HCT116 (cell line): Measurements from ENCODE around the gene BTBD9. TPM values are rescaled to one million over a fixed set of nuclear protein-coding genes. Genes with fewer than 3 reads are reported as not detected.

ENCODE experiments used
- ATAC-seq: fragments of 200-7000 bp; cut with Tn5 transposase; 2 replicates; pipeline ENCODE4 v1.9.1; 2020; ENCODE audit warnings: mild to moderate bottlenecking, moderate library complexity
- BruUV-seq: library from RNA; stranded (reverse); fragments of 400-500 nt; replicated peaks from 2 replicates; lab custom pipeline; 2021; lab: Mats Ljungman, UMichigan
- CTCF ChIA-PET: fragments of 300-600 bp; sonication (Branson Sonifier 250); formaldehyde crosslinking; loops from one replicate; lab custom pipeline; 2021; ENCODE audit warnings: antibody characterized with exemption; lab: Charles Lee
- POLR2A ChIA-PET: fragments of 300-600, 350-600 bp; sonication (Branson Sonifier 250); formaldehyde crosslinking; loops from one replicate; lab custom pipeline; 2021; ENCODE audit warnings: antibody characterized with exemption; lab: Charles Lee
- RAD21 ChIA-PET, 2 experiments: fragments of 300-600 bp; sonication (Branson Sonifier 250); formaldehyde crosslinking; loops; one replicate each; lab custom pipeline; 2023; ENCODE audit warnings: low total read pairs in 2 of 2; ENCODE audit not compliant: uncharacterized antibody in 2 of 2, unreplicated experiment in 2 of 2, low non-redundant PET in 1 of 2; lab: Charles Lee
- DNase-seq: peaks from one replicate; pipeline ENCODE4 v3.0.0-alpha.2; 2010; ENCODE audit warnings: low read depth, low spot score
- H2AFZ ChIP-seq: fragments of 200-600 bp; shearing (Covaris generic), sonication (generic); 2 replicates; pipeline ENCODE4 v1.6.1; 2017; ENCODE audit warnings: low read depth, mixed run types, mixed read lengths, antibody characterized with exemption, low read length; ENCODE audit not compliant: poor library complexity, severe bottlenecking
- H3K27ac ChIP-seq: 2 replicates; pipeline ENCODE4 v1.5.1; 2012; ENCODE audit warnings: low read depth, low read length
- H3K27me3 ChIP-seq: fragments of 200-600 bp; sonication (generic); 2 replicates; pipeline ENCODE4 v1.6.1; 2016; ENCODE audit warnings: mixed run types, low read length, mixed read lengths; ENCODE audit not compliant: insufficient read depth
- H3K36me3 ChIP-seq, 2 experiments: fragments of 200-500 bp in 1 of 2; fragments of 200-600 bp in 1 of 2; sonication (Bioruptor generic) in 1 of 2; sonication (generic) in 1 of 2; 2 replicates each; pipeline versions ENCODE4 v1.5.1 to v1.6.1; 2014 to 2016; ENCODE audit warnings: low read length in 2 of 2, inconsistent platforms in 1 of 2, mixed read lengths in 1 of 2, mixed run types in 1 of 2; ENCODE audit not compliant: insufficient read depth in 2 of 2, control insufficient read depth in 1 of 2
- H3K4me1 ChIP-seq, 2 experiments: fragments of 200-600 bp in 1 of 2; sonication (generic) in 1 of 2; 2 replicates each; pipeline versions ENCODE4 v1.5.1 to v1.6.1; 2012 to 2017; ENCODE audit warnings: low read length in 2 of 2, inconsistent platforms in 1 of 2, mild to moderate bottlenecking in 1 of 2, mixed read lengths in 1 of 2, mixed run types in 1 of 2, moderate library complexity in 1 of 2; ENCODE audit not compliant: insufficient read depth in 2 of 2, control insufficient read depth in 1 of 2
- H3K4me2 ChIP-seq: fragments of 200-600 bp; sonication (generic); 2 replicates; pipeline ENCODE4 v1.6.1; 2017; ENCODE audit warnings: mixed run types, low read length, mixed read lengths
- H3K4me3 ChIP-seq, 2 experiments: fragments of 200-600 bp in 1 of 2; sonication (generic) in 1 of 2; replicated peaks in 1 of 2; 2 replicates each; pipeline ENCODE4 v1.5.1; 2011 to 2016; ENCODE audit warnings: low read length in 2 of 2, control low read depth in 1 of 2, low read depth in 1 of 2, mild to moderate bottlenecking in 1 of 2, mixed read lengths in 1 of 2, mixed run types in 1 of 2
- H3K79me2 ChIP-seq: fragments of 200-600 bp; sonication (generic); 2 replicates; pipeline ENCODE4 v1.6.1; 2017; ENCODE audit warnings: mild to moderate bottlenecking, mixed run types, low read length, moderate library complexity, mixed read lengths; ENCODE audit not compliant: insufficient read depth
- H3K9ac ChIP-seq: fragments of 200-600 bp; sonication (generic); 2 replicates; pipeline ENCODE4 v1.6.1; 2016; ENCODE audit warnings: low read length, mixed read lengths
- H3K9me2 ChIP-seq: fragments of 200-600 bp; sonication (generic), shearing (Covaris generic); 2 replicates; pipeline ENCODE4 v1.6.1; 2017; ENCODE audit warnings: mixed run types, mild to moderate bottlenecking, moderate library complexity; ENCODE audit not compliant: insufficient read depth
- H3K9me3 ChIP-seq, 2 experiments: fragments of 200-500 bp in 1 of 2; fragments of 200-600 bp in 1 of 2; sonication (Bioruptor generic) in 1 of 2; sonication (generic) in 1 of 2; 2 replicates each; pipeline ENCODE4 v1.6.1; 2014 to 2017; ENCODE audit warnings: low read length in 2 of 2, mixed read lengths in 2 of 2, inconsistent platforms in 1 of 2, low read depth in 1 of 2, mild to moderate bottlenecking in 1 of 2, mixed run types in 1 of 2, moderate library complexity in 1 of 2; ENCODE audit not compliant: control insufficient read depth in 1 of 2, insufficient read depth in 1 of 2
- H4K20me1 ChIP-seq: fragments of 200-600 bp; sonication (generic), shearing (Covaris generic); 2 replicates; pipeline ENCODE4 v1.6.1; 2017; ENCODE audit warnings: mixed run types, mild to moderate bottlenecking, moderate library complexity; ENCODE audit not compliant: insufficient read depth
- ATF3 ChIP-seq: IDR thresholded peaks from 2 replicates; pipeline ENCODE4 v1.6.1; 2012
- CBX3 ChIP-seq: IDR thresholded peaks from 2 replicates; pipeline ENCODE4 v1.6.1; 2012; ENCODE audit warnings: low read depth
- CEBPB ChIP-seq: IDR thresholded peaks from 2 replicates; pipeline ENCODE4 v1.6.1; 2012; ENCODE audit warnings: low read depth
- EGR1 ChIP-seq: IDR thresholded peaks from 2 replicates; pipeline ENCODE4 v1.6.1; 2012; ENCODE audit warnings: low read depth
- EZH2 ChIP-seq: fragments of 200-600 bp; sonication (generic); IDR thresholded peaks from 2 replicates; pipeline ENCODE4 v1.6.1; 2017; ENCODE audit warnings: antibody characterized with exemption, mixed run types
- EZH2phosphoT487 ChIP-seq: fragments of 200-600 bp; IDR thresholded peaks from 2 replicates; pipeline ENCODE4 v1.6.1; 2018; ENCODE audit warnings: antibody characterized with exemption, borderline replicate concordance
- JUND ChIP-seq: IDR thresholded peaks from 2 replicates; pipeline ENCODE4 v1.6.1; 2012
- MAX ChIP-seq: IDR thresholded peaks from 2 replicates; pipeline ENCODE4 v1.6.1; 2012
- POLR2AphosphoS5 ChIP-seq: IDR thresholded peaks from 2 replicates; pipeline ENCODE4 v1.6.1; 2011; ENCODE audit warnings: mild to moderate bottlenecking, low read depth, low read length, moderate library complexity
- RAD21 ChIP-seq: IDR thresholded peaks from 2 replicates; pipeline ENCODE4 v1.6.1; 2012; ENCODE audit warnings: low read depth, mild to moderate bottlenecking
- REST ChIP-seq: IDR thresholded peaks from 2 replicates; pipeline ENCODE4 v1.6.1; 2012; ENCODE audit warnings: low read depth
- SRF ChIP-seq: IDR thresholded peaks from 2 replicates; pipeline ENCODE4 v1.6.1; 2012; ENCODE audit warnings: low read depth
- ZBTB33 ChIP-seq: IDR thresholded peaks from 2 replicates; pipeline ENCODE4 v1.6.1; 2011; ENCODE audit warnings: mild to moderate bottlenecking, low read length, moderate library complexity; ENCODE audit not compliant: insufficient replicate concordance; ENCODE audit errors: extremely low read depth
- ZNF274 ChIP-seq: fragments of 200-500 bp; sonication (Bioruptor generic); IDR thresholded peaks from 2 replicates; pipeline ENCODE4 v1.6.1; 2014; ENCODE audit warnings: mild to moderate bottlenecking, low read depth, low read length, inconsistent platforms
- intact Hi-C: fragments of 100-400 bp; cut with micrococcal nuclease; formaldehyde crosslinking; loops from 2 replicates; pipeline ENCODE4 v1.10.0; 2022
- total RNA-seq: library from RNA; stranded (reverse); gene quantifications from one replicate; pipeline ENCODE4 v1.2.1, GENCODE V29; 2021; ENCODE audit not compliant: unreplicated experiment

The BTBD9 gene
- total RNA-seq, 1 experiment from 2014 or later, result 10.9 TPM

GRCh38 chr6:38648629-38649028 is 8.9 kb upstream of the BTBD9 start (continued):
- no peak for TF ChIP-seq REST
- TF ChIP-seq, all 23 proteins: peak for 0

GRCh38 chr6:38646166-38646878 is 6.6 kb upstream of the BTBD9 start:
- H3K27me3 ChIP-seq, result no peaks in the 10 kb centered on the region
- RAD21 ChIA-PET, result no interaction called here
- H2AFZ ChIP-seq, result no peak overlapping the region
- no peaks in the 10 kb centered on the region for H3K36me3 ChIP-seq
- H3K9ac ChIP-seq, result no peak overlapping the region
- H3K4me1 ChIP-seq, result no peaks in the 10 kb centered on the region
- no TSS peak for BruUV-seq
- no peaks in the 10 kb centered on the region for H3K79me2 ChIP-seq
- DNase-seq, result no peak
- CTCF ChIA-PET, result no interaction called here
- POLR2A ChIA-PET, result no interaction called here
- H3K4me2 ChIP-seq, result no peak overlapping the region
- TF ChIP-seq ZNF274 (no peak), ZBTB33 (no peak), ATF3 (no peak), EZH2phosphoT487 (no peak), CBX3 (no peak), MAX (no peak), CEBPB (no peak), EGR1 (no peak), REST (no peak), POLR2AphosphoS5 (no peak), SRF (no peak), JUND (no peak), RAD21 (no peak), EZH2 (no peak)
- H3K27ac ChIP-seq, result no peak overlapping the region
- ATAC-seq, result no peak
- H3K9me3 ChIP-seq, result no peaks in the 10 kb centered on the region
- no peaks in the 10 kb centered on the region for H4K20me1 ChIP-seq
- no peaks in the 10 kb centered on the region for H3K9me2 ChIP-seq
- intact Hi-C loops, result no loop called here
- no peak overlapping the region for H3K4me3 ChIP-seq
